ENCODE data around the gene KSR1. TPM values are rescaled to one million over a fixed set of nuclear protein-coding genes. Genes with fewer than 3 reads are reported as not detected.

The KSR1 gene
- total RNA-seq, 2 donors from 2014 or later = 36.7 to 46.7 TPM

GRCh38 chr17:27475070-27475673 lies 18.9 kb downstream of the KSR1 start:
- H3K4me1 Mint-ChIP-seq = peaks cover 62% of the 10 kb centered on the region
- DNase-seq = no peak
- no peaks in the 10 kb centered on the region for H3K36me3 Mint-ChIP-seq (ENCODE audit: low read depth)
- no peaks in the 10 kb centered on the region for H3K9me3 ChIP-seq (ENCODE audit: control insufficient read depth, low read length, poor library complexity, severe bottlenecking)
- H3K4me3 Mint-ChIP-seq = peak overlapping the region; percentile 44
- H3K27ac Mint-ChIP-seq = peak overlapping the region; percentile 90
- ATAC-seq = no peak
- no peaks in the 10 kb centered on the region for H3K27me3 Mint-ChIP-seq

DNA sequence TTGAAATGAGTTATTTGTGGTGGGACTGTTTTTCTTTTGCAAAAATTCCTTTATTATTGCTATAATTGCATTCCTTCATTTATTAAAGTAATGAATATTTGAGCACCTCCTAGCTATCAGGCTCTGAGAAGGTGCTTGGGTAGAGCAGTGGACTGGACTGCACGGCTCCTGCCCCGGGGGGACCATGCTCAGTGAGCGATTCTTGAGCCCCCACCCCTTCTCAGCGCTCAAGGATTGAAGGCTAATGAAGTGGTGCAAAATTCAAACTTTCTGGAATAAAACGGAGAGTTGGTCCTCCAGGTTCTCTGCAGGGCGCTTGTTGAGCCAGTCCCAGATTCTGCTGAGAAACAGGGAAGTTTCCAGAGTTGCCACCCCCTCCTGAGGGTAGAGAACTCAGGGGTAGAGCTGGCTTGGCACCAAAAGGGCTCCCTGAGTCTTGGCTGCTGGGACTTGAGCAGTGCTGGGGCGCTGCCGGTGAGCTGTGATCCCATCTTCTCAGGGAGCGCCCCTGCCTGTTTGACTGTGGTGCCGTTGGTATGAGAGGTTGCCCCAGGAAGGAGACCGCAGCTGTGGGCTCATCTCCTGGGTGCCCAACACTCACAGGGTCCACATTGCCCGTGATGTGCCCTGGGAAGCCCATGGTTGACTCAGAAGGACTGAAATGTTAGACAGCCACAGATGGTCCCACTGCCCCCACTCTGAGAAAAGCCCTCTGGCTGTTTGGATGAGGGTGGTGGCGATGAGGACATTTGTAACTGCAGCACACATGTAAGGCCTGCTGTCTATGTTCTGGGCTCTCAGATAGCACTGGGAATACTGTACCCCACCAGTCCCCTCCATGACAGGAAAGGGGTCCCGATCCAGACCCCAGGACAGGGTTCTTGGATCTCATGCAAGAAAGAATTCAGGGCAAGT lies 20.0 kb downstream of the KSR1 start:
- DNase-seq (no peak), ATAC-seq (no peak)
- Mint-ChIP-seq H3K27me3 (no peaks in the 10 kb centered on the region), H3K36me3 (ENCODE audit: low read depth) (no peaks in the 10 kb centered on the region), H3K27ac (peak overlapping the region; percentile 90), H3K4me1 (peaks cover 57% of the 10 kb centered on the region), H3K4me3 (peak overlapping the region; percentile 44)
- no peaks in the 10 kb centered on the region for H3K9me3 ChIP-seq (ENCODE audit: control insufficient read depth, low read length, poor library complexity, severe bottlenecking)

DNA sequence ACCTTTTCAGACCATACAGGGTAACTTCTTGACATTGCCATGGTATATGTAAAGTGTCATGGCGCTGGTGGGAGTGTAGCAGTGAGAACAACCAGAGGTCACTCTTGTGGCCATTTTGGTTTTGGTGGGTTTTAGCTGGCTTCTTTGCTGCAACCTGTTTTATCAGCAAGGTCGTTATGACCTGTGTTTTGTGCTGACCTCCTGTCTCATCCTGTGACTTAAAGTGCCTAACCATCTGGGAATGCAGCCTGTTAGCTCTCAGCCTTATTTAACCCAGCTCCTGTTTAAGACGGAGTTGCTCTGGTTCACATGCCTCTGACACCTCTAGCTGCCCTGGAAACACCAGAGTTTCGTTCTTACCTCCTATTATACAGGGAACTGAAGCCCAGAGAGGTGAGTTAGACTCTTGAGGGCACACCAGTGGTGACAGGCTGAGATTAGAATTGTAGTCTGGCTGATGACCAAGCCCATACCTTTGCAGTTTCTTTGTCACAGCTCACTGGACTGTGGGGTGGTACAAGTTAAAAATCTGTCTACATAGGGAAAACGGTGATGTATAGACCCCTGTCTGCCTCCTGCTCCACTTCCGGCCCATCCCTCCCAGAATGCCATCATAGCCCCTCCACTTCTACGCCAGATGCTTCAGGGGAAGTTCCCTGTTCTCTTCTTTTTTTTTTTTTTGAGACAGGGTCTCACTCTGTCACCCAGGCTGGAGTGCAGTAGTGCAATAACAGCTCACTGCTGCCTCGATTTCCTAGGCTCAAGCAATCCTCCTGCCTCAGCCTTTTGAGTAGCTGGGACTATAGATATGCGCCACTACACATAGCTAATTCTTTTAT lies 21.0 kb downstream of the KSR1 start:
- no peak overlapping the region for H3K4me3 Mint-ChIP-seq
- H3K9me3 ChIP-seq (ENCODE audit: control insufficient read depth, low read length, poor library complexity, severe bottlenecking) = no peaks in the 10 kb centered on the region
- peaks cover 55% of the 10 kb centered on the region for H3K4me1 Mint-ChIP-seq
- DNase-seq (no peak), ATAC-seq (no peak)
- H3K27ac Mint-ChIP-seq = peak overlapping the region; percentile 14
- no peaks in the 10 kb centered on the region for H3K27me3 Mint-ChIP-seq
- no peaks in the 10 kb centered on the region for H3K36me3 Mint-ChIP-seq (ENCODE audit: low read depth)

GRCh38 chr17:27477971-27478684 lies 21.9 kb downstream of the KSR1 start:
- no peaks in the 10 kb centered on the region for H3K27me3 Mint-ChIP-seq

GRCh38 chr17:27478901-27479538 lies 22.8 kb downstream of the KSR1 start:
- H3K27me3 Mint-ChIP-seq = no peaks in the 10 kb centered on the region
- peaks cover 44% of the 10 kb centered on the region for H3K4me1 Mint-ChIP-seq
- no peak overlapping the region for H3K27ac Mint-ChIP-seq
- DNase-seq = no peak
- H3K9me3 ChIP-seq (ENCODE audit: control insufficient read depth, low read length, poor library complexity, severe bottlenecking) = no peaks in the 10 kb centered on the region
- H3K36me3 Mint-ChIP-seq (ENCODE audit: low read depth) = peaks cover 2% of the 10 kb centered on the region
- no peak for ATAC-seq
- no peak overlapping the region for H3K4me3 Mint-ChIP-seq

More at GRCh38 chr17:27477971-27478684, 21.9 kb downstream of the KSR1 start:
- ATAC-seq (no peak), DNase-seq (no peak)
- no peaks in the 10 kb centered on the region for H3K36me3 Mint-ChIP-seq (ENCODE audit: low read depth)
- H3K27ac Mint-ChIP-seq = no peak overlapping the region
- no peaks in the 10 kb centered on the region for H3K9me3 ChIP-seq (ENCODE audit: control insufficient read depth, low read length, poor library complexity, severe bottlenecking)
- peaks cover 53% of the 10 kb centered on the region for H3K4me1 Mint-ChIP-seq
- H3K4me3 Mint-ChIP-seq = no peak overlapping the region

- Mint-ChIP-seq H3K27ac (peak overlapping the region; percentile 82), H3K36me3 (ENCODE audit: low read depth) (peaks cover 2% of the 10 kb centered on the region), H3K27me3 (no peaks in the 10 kb centered on the region), H3K4me3 (peak overlapping the region; percentile 31), H3K4me1 (peaks cover 37% of the 10 kb centered on the region)
- DNase-seq = no peak
- no peak for ATAC-seq
- H3K9me3 ChIP-seq (ENCODE audit: control insufficient read depth, low read length, poor library complexity, severe bottlenecking) = no peaks in the 10 kb centered on the region
Measured at GRCh38 chr17:27479838-27480237, 23.6 kb downstream of the KSR1 start.

DNA sequence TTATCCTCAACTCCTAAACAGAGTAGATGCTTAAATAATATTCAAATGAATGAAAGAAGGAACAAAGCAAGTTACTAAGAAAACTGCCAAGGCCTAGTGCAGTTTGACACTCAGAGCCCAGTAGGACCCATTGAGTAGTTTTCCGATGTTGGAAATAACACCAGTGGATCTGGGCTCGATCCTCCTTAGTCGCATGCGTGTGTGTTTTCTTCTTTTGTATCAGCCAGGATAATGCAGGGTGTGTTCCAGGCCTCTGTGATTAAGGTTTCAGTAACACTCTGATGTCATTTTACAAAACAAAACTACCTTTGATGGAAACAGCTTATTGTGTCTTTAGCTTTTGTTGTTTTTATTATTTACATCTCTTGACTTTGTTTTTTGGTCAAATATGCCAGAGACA lies 24.5 kb downstream of the KSR1 start:
- no peaks in the 10 kb centered on the region for H3K9me3 ChIP-seq (ENCODE audit: control insufficient read depth, low read length, poor library complexity, severe bottlenecking)
- H3K36me3 Mint-ChIP-seq (ENCODE audit: low read depth) = peaks cover 2% of the 10 kb centered on the region
- peak overlapping the region; percentile 82 for H3K27ac Mint-ChIP-seq
- ATAC-seq (no peak), DNase-seq (no peak)
- peaks cover 29% of the 10 kb centered on the region for H3K4me1 Mint-ChIP-seq
- no peak overlapping the region for H3K4me3 Mint-ChIP-seq
- H3K27me3 Mint-ChIP-seq = no peaks in the 10 kb centered on the region

DNA sequence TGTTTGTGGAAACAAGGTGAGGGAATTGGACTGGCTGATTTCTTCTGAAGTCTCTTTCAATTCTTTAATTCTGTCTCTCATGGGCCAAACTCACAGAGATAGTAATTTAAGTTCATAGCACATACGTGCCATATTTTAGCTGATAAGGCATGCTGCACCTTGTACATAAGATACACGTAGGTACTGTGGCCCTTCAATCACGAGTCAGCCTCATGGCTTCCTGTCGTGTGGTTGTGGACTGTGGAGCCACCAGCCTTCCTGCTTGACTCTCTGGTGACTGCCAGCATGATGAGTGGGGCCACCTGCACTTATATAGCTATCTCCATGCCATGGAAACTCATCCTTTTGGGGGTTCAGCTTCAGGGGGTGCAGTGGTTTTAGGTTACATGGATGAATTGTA lies 25.1 kb downstream of the KSR1 start:
- H3K9me3 ChIP-seq (ENCODE audit: control insufficient read depth, low read length, poor library complexity, severe bottlenecking) = no peaks in the 10 kb centered on the region
- H3K27me3 Mint-ChIP-seq = no peaks in the 10 kb centered on the region
- H3K4me1 Mint-ChIP-seq = peaks cover 30% of the 10 kb centered on the region
- peak overlapping the region; percentile 82 for H3K27ac Mint-ChIP-seq
- peak overlapping the region; percentile 41 for H3K4me3 Mint-ChIP-seq
- ATAC-seq = peak; percentile 100
- peak in 2 of 3 donors; percentile 16 to 40 for DNase-seq
- H3K36me3 Mint-ChIP-seq (ENCODE audit: low read depth) = peaks cover 2% of the 10 kb centered on the region

DNA sequence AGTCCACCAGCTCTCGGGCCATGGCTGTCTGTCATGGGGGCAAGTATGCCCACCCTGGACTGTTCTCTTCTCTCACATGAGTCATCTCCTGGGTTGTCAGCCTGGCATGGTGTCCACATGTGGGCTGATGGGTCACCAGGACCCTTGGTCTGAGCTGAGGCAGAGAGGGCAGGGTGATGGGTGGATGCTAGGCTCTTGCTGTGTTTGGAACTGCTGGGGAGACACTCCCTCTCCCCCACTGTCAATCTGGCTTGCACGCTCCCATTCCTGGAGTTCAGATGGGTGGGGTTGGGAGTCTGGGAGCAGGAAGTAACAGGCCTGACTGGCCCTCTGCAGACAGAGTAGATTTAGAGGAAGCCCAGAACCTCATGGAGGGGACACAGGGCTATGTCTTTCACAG lies 28.9 kb downstream of the KSR1 start:
- ATAC-seq (no peak), DNase-seq (no peak)
- Mint-ChIP-seq H3K4me1 (peaks cover 19% of the 10 kb centered on the region), H3K27me3 (no peaks in the 10 kb centered on the region), H3K4me3 (no peak overlapping the region), H3K36me3 (ENCODE audit: low read depth) (peaks cover 2% of the 10 kb centered on the region), H3K27ac (no peak overlapping the region)
- H3K9me3 ChIP-seq (ENCODE audit: control insufficient read depth, low read length, poor library complexity, severe bottlenecking) = no peaks in the 10 kb centered on the region

DNA sequence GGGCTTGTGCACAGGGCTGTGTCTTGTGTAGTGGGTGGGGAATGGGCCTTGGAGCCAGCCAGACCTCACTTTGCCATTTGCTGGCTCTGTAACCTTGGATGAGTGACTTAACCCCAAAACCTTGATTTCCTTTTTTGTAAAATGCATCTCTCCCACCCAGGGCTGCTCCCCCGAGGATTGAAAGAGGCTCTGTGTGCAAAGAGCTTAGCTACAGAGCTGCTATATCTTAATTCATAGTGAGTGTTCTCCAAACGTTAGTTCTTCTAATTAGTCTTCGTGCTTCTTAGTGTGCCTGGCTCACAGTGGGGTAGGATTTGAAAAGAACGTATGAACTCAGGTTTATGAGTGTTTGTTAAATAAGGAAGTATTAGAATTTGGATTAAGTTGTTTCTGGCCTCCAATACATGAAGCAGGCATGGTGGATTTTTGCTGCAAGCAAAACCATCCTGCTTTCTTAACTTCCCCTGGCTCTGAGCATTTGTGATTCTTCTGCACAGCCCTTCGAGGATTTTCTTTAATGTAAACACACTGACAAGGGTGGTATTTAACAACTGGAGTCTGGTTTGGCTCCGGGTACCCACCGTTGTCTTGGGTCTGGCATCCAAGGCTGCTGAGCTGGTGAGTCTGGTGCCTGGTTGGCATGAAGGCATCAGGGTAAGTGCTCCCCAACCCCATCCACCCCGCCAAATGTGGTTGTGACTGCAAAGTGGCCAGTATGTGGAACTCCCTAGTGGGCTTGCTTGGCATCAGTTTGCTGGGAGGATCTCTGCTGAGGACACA lies 29.7 kb downstream of the KSR1 start:
- no peaks in the 10 kb centered on the region for H3K9me3 ChIP-seq (ENCODE audit: control insufficient read depth, low read length, poor library complexity, severe bottlenecking)
- no peaks in the 10 kb centered on the region for H3K27me3 Mint-ChIP-seq
- no peak overlapping the region for H3K4me3 Mint-ChIP-seq
- H3K36me3 Mint-ChIP-seq (ENCODE audit: low read depth) = peaks cover 2% of the 10 kb centered on the region
- H3K4me1 Mint-ChIP-seq = peaks cover 19% of the 10 kb centered on the region
- ATAC-seq = no peak
- H3K27ac Mint-ChIP-seq = no peak overlapping the region
- DNase-seq = no peak

- H3K4me3 Mint-ChIP-seq = no peak overlapping the region
- ATAC-seq (no peak), DNase-seq (no peak)
- no peaks in the 10 kb centered on the region for H3K9me3 ChIP-seq (ENCODE audit: control insufficient read depth, low read length, poor library complexity, severe bottlenecking)
- H3K4me1 Mint-ChIP-seq = peaks cover 12% of the 10 kb centered on the region
- peaks cover 2% of the 10 kb centered on the region for H3K36me3 Mint-ChIP-seq (ENCODE audit: low read depth)
- no peak overlapping the region for H3K27ac Mint-ChIP-seq
- no peaks in the 10 kb centered on the region for H3K27me3 Mint-ChIP-seq
Measured at GRCh38 chr17:27486741-27487140, 30.5 kb downstream of the KSR1 start.

GRCh38 chr17:27488231-27488630 lies 32.0 kb downstream of the KSR1 start:
- no peaks in the 10 kb centered on the region for H3K9me3 ChIP-seq (ENCODE audit: control insufficient read depth, low read length, poor library complexity, severe bottlenecking)
- H3K36me3 Mint-ChIP-seq (ENCODE audit: low read depth) = peaks cover 2% of the 10 kb centered on the region
- peaks cover 10% of the 10 kb centered on the region for H3K4me1 Mint-ChIP-seq
- H3K4me3 Mint-ChIP-seq = no peak overlapping the region
- no peak overlapping the region for H3K27ac Mint-ChIP-seq
- no peaks in the 10 kb centered on the region for H3K27me3 Mint-ChIP-seq
- no peak for DNase-seq
- no peak for ATAC-seq
